Osteoblast (primary cell): ENCODE measurements around the gene GMNC. TPM values are rescaled to one million over a fixed set of nuclear protein-coding genes. Genes with fewer than 3 reads are reported as not detected.

Experiments used
- DNase-seq: peaks from one replicate; pipeline ENCODE4 v3.0.0; 2011; ENCODE audit warnings: low spot score, mixed read lengths; ENCODE audit not compliant: insufficient read length; ENCODE audit errors: missing footprints
- H2AFZ ChIP-seq: 2 replicates; pipeline ENCODE4 v1.6.0; 2011; ENCODE audit warnings: mild to moderate bottlenecking, low read length
- H3K27ac ChIP-seq: 2 replicates; pipeline ENCODE4 v1.5.1; 2011; ENCODE audit warnings: mild to moderate bottlenecking, low read depth, low read length, moderate library complexity
- H3K27me3 ChIP-seq: 2 replicates; pipeline ENCODE4 v1.6.0; 2012; ENCODE audit warnings: mild to moderate bottlenecking, control low read depth, inconsistent platforms, low read length, moderate library complexity; ENCODE audit not compliant: insufficient read depth
- H3K36me3 ChIP-seq: 2 replicates; pipeline ENCODE4 v1.5.1; 2011; ENCODE audit warnings: mild to moderate bottlenecking, low read length, control low read depth, moderate library complexity; ENCODE audit not compliant: insufficient read depth
- H3K4me1 ChIP-seq: 2 replicates; pipeline ENCODE4 v1.5.1; 2011; ENCODE audit warnings: mild to moderate bottlenecking, low read length, control low read depth, moderate library complexity; ENCODE audit not compliant: insufficient read depth
- H3K4me2 ChIP-seq: 2 replicates; pipeline ENCODE4 v1.6.0; 2011; ENCODE audit warnings: mild to moderate bottlenecking, low read length; ENCODE audit not compliant: insufficient read depth
- H3K4me3 ChIP-seq: fragments of 200-600 bp; sonication (generic); 3 replicates; pipeline ENCODE4 v1.5.1; 2012; ENCODE audit warnings: mild to moderate bottlenecking, low read length, inconsistent platforms; ENCODE audit not compliant: insufficient read depth
- H3K79me2 ChIP-seq: 2 replicates; pipeline ENCODE4 v1.6.0; 2012; ENCODE audit warnings: mild to moderate bottlenecking, low read length, control low read depth, inconsistent platforms; ENCODE audit not compliant: insufficient read depth
- H3K9me3 ChIP-seq: 2 replicates; pipeline ENCODE4 v1.5.1; 2011; ENCODE audit warnings: low read depth, low read length, control low read depth
- H4K20me1 ChIP-seq: 2 replicates; pipeline ENCODE4 v1.6.0; 2012; ENCODE audit warnings: mild to moderate bottlenecking, low read length, control low read depth; ENCODE audit not compliant: insufficient read depth
- CTCF ChIP-seq: IDR thresholded peaks from 2 replicates; pipeline ENCODE4 v1.5.1; 2011; ENCODE audit warnings: mild to moderate bottlenecking, low read depth, low read length, moderate library complexity; ENCODE audit errors: extremely low read depth
- total RNA-seq: library from RNA; depleted of rRNA; stranded (reverse); fragments of >200 nt; gene quantifications from 2 replicates; pipeline ENCODE4 v1.2.3, GENCODE V29; 2012

The GMNC gene
- total RNA-seq, 1 donor, result 0.72 TPM

- H3K79me2 ChIP-seq, result no peaks in the 10 kb centered on the region
- no peak overlapping the region for H3K27ac ChIP-seq
- TF ChIP-seq CTCF, result no peak
Observed at GRCh38 chr3:190853464-190853863, 9.0 kb downstream of the GMNC start.

GRCh38 chr3:190849607-190850006, 12.9 kb downstream of the GMNC start:
- H3K4me3 ChIP-seq, result no peak overlapping the region
- no peaks in the 10 kb centered on the region for H3K27me3 ChIP-seq
- DNase-seq, result no peak
- H3K9me3 ChIP-seq, result no peaks in the 10 kb centered on the region
- H3K4me1 ChIP-seq, result no peaks in the 10 kb centered on the region
- H3K27ac ChIP-seq, result no peak overlapping the region
- H4K20me1 ChIP-seq, result no peaks in the 10 kb centered on the region
- no peak overlapping the region for H3K4me2 ChIP-seq
- H2AFZ ChIP-seq, result no peak overlapping the region
- no peak for TF ChIP-seq CTCF
- H3K36me3 ChIP-seq, result no peaks in the 10 kb centered on the region
- no peaks in the 10 kb centered on the region for H3K79me2 ChIP-seq

More at GRCh38 chr3:190853464-190853863, 9.0 kb downstream of the GMNC start:
- Histone ChIP-seq H4K20me1 (no peaks in the 10 kb centered on the region), H3K27me3 (no peaks in the 10 kb centered on the region), H3K4me3 (no peak overlapping the region), H3K9me3 (no peaks in the 10 kb centered on the region), H3K4me1 (no peaks in the 10 kb centered on the region), H3K4me2 (no peak overlapping the region), H2AFZ (no peak overlapping the region), H3K36me3 (no peaks in the 10 kb centered on the region)
- DNase-seq, result no peak

- DNase-seq, result no peak
- no peak overlapping the region for H3K27ac ChIP-seq
- no peak overlapping the region for H3K4me2 ChIP-seq
- H3K9me3 ChIP-seq, result no peaks in the 10 kb centered on the region
- no peak for TF ChIP-seq CTCF
- H3K4me3 ChIP-seq, result no peak overlapping the region
- no peak overlapping the region for H2AFZ ChIP-seq
- no peaks in the 10 kb centered on the region for H3K36me3 ChIP-seq
- no peaks in the 10 kb centered on the region for H3K4me1 ChIP-seq
- H3K27me3 ChIP-seq, result no peaks in the 10 kb centered on the region
- H4K20me1 ChIP-seq, result no peaks in the 10 kb centered on the region
- no peaks in the 10 kb centered on the region for H3K79me2 ChIP-seq
Observed at GRCh38 chr3:190848870-190849269, 13.6 kb downstream of the GMNC start.

GRCh38 chr3:190847436-190847835, 15.1 kb downstream of the GMNC start:
- no peak overlapping the region for H2AFZ ChIP-seq

More at GRCh38 chr3:190847436-190847835, 15.1 kb downstream of the GMNC start:
- DNase-seq, result no peak
- Histone ChIP-seq H3K27ac (no peak overlapping the region), H3K79me2 (no peaks in the 10 kb centered on the region), H3K4me2 (no peak overlapping the region), H4K20me1 (no peaks in the 10 kb centered on the region), H3K9me3 (no peaks in the 10 kb centered on the region), H3K36me3 (no peaks in the 10 kb centered on the region), H3K4me3 (no peak overlapping the region), H3K27me3 (no peaks in the 10 kb centered on the region), H3K4me1 (no peaks in the 10 kb centered on the region)
- no peak for TF ChIP-seq CTCF
